Transverse colon (tissue), 4 donors: ENCODE data around the gene AXIN1. TPM values are rescaled to one million over a fixed set of nuclear protein-coding genes. Genes with fewer than 3 reads are reported as not detected.

Experiments
- DNase-seq: peaks from one replicate; pipeline ENCODE4 v3.0.0-alpha.2; 2019
- H3K27ac ChIP-seq, 4 donors: fragments of 200-600 bp; sonication (generic); 2 replicates each; pipeline ENCODE4 v1.5.1; 2016 to 2018; ENCODE audit warnings: inconsistent platforms in 4 of 4
- H3K27me3 ChIP-seq: fragments of 200-600 bp; sonication (generic); 2 replicates; pipeline ENCODE4 v1.5.1; 2017; ENCODE audit warnings: inconsistent platforms
- H3K36me3 ChIP-seq, 4 donors: fragments of 200-600 bp; sonication (generic); 2 replicates each; pipeline ENCODE4 v1.5.1; 2017 to 2019; ENCODE audit warnings: inconsistent platforms in 4 of 4
- H3K4me1 ChIP-seq, 4 donors: fragments of 200-600 bp; sonication (generic); 2 replicates each; pipeline ENCODE4 v1.5.1; 2017 to 2020; ENCODE audit warnings: inconsistent platforms in 4 of 4
- H3K4me3 ChIP-seq, 4 donors: fragments of 200-600 bp; sonication (generic); 1 replicate in 1 of 4; 2 replicates in 3 of 4; pipeline versions ENCODE4 v1.5.1 to v1.6.1; 2017 to 2019; ENCODE audit warnings: inconsistent platforms in 4 of 4
- H3K9me3 ChIP-seq, 2 donors: fragments of 200-600 bp; sonication (generic); 2 replicates each; pipeline ENCODE4 v1.5.1; 2017 to 2019; ENCODE audit warnings: inconsistent platforms in 2 of 2
- EP300 ChIP-seq: sonication (generic); formaldehyde crosslinking; IDR thresholded peaks from one replicate; pipeline ENCODE4 v1.6.1; 2017; ENCODE audit warnings: antibody characterized with exemption, low read depth
- POLR2A ChIP-seq: fragments of 450-650 bp; IDR thresholded peaks from one replicate; pipeline ENCODE4 v1.6.1; 2016; ENCODE audit warnings: antibody characterized with exemption, mild to moderate bottlenecking, moderate library complexity
- POLR2AphosphoS5 ChIP-seq, 3 donors: sonication (generic); formaldehyde crosslinking; IDR thresholded peaks; one replicate each; pipeline ENCODE4 v1.6.1; 2016; ENCODE audit warnings: antibody characterized with exemption in 3 of 3
- WGBS, 2 donors: methylation state at CpG; one replicate each; pipeline ENCODE4 v1.1.5; 2018; ENCODE audit warnings: low coverage in 1 of 2; 5-methylcytosine and 5-hydroxymethylcytosine counted together
- in situ Hi-C, 4 donors: fragments of 200-750 bp; cut with MboI; loops; one replicate each; pipeline versions ENCODE4 v1.15.0 to v1.15.1; 2017; ENCODE audit warnings: low sequenced_read_pairs in 3 of 4, low pct_ligation_motif_present in 1 of 4, low pct_unique_long_range_greater_than_20kb in 1 of 4
- intact Hi-C: fragments of 100-400 bp; cut with DNase I; formaldehyde crosslinking; loops from one replicate; pipeline ENCODE4 v1.15.1; 2023; ENCODE audit warnings: low total_unique reads
- total RNA-seq, 4 donors: library from RNA; depleted of rRNA; stranded (reverse); fragments of >200 nt; gene quantifications; one replicate each; pipeline ENCODE4 v1.1.0, GENCODE V29; 2016
- TF ChIP-seq, protein P1 (sequence below), 5 experiments: fragments of 200-600 bp in 3 of 5; fragments of 450-650 bp in 2 of 5; sonication (generic) in 3 of 5; IDR thresholded peaks; 1 replicate in 2 of 5; 2 replicates in 3 of 5; pipeline ENCODE4 v1.5.1; 2016 to 2017; ENCODE audit warnings: antibody characterized with exemption in 5 of 5, inconsistent platforms in 3 of 5, mild to moderate bottlenecking in 2 of 5, moderate library complexity in 1 of 5

The AXIN1 gene
- total RNA-seq, 4 donors from 2014 or later = 41.4 to 73.7 (median 58.7) TPM

DNA sequence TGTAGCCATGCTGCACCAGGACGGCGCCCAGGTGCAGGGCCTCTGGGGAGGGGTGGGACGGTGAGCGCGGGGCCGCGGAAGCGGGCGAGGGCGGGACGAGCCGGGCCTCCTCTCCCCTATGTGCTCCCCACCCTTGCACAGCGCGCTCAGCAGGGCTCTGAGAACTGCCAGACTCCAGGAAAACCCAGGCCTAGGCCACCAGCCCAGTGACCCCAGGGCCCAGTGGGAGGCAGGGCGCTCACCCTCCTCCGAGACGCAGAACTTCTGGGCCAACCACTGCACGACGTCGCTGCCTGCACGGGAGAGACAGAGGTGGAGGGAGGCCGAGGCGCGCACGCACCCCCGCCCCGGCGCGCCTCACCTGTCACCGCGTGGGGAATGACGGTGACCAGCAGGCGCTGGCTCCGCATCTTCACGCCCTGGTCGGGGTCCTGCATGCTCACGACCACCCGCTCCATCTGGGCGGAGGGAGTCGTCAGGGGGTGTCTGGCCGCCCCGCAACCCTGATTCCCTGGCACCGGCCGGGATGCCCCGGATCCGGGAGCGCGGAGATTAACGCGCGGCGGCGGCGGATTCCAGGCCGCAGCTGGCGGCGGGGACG is 77.4 kb downstream of the AXIN1 start:
- Histone ChIP-seq H3K27me3 (peaks cover 33% of the 10 kb centered on the region), H3K9me3 (no peaks in the 10 kb centered on the region), H3K36me3 (no peaks in the 10 kb centered on the region), H3K4me1 (peaks cover 5 to 25% (median 19%) of the 10 kb centered on the region in 4 donors), H3K27ac (peak overlapping the region in 1 of 4 donors; percentile 14), H3K4me3 (peak overlapping the region; percentile 17 to 61 (median 39))
- TF ChIP-seq POLR2AphosphoS5 (IDR thresholded peaks at IDR 0.05) (no peak), POLR2A (no peak), EP300 (no peak)
- TF ChIP-seq, protein P1, sequence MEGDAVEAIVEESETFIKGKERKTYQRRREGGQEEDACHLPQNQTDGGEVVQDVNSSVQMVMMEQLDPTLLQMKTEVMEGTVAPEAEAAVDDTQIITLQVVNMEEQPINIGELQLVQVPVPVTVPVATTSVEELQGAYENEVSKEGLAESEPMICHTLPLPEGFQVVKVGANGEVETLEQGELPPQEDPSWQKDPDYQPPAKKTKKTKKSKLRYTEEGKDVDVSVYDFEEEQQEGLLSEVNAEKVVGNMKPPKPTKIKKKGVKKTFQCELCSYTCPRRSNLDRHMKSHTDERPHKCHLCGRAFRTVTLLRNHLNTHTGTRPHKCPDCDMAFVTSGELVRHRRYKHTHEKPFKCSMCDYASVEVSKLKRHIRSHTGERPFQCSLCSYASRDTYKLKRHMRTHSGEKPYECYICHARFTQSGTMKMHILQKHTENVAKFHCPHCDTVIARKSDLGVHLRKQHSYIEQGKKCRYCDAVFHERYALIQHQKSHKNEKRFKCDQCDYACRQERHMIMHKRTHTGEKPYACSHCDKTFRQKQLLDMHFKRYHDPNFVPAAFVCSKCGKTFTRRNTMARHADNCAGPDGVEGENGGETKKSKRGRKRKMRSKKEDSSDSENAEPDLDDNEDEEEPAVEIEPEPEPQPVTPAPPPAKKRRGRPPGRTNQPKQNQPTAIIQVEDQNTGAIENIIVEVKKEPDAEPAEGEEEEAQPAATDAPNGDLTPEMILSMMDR (IDR thresholded peaks at IDR 0.05) = no peak
- WGBS, 2 donors = 0 to 4% methylated on average over 5 to 41 of the region's 58 CpGs
- in situ Hi-C loops = no loop called here
- intact Hi-C loops = no loop called here
- no peak for DNase-seq

DNA sequence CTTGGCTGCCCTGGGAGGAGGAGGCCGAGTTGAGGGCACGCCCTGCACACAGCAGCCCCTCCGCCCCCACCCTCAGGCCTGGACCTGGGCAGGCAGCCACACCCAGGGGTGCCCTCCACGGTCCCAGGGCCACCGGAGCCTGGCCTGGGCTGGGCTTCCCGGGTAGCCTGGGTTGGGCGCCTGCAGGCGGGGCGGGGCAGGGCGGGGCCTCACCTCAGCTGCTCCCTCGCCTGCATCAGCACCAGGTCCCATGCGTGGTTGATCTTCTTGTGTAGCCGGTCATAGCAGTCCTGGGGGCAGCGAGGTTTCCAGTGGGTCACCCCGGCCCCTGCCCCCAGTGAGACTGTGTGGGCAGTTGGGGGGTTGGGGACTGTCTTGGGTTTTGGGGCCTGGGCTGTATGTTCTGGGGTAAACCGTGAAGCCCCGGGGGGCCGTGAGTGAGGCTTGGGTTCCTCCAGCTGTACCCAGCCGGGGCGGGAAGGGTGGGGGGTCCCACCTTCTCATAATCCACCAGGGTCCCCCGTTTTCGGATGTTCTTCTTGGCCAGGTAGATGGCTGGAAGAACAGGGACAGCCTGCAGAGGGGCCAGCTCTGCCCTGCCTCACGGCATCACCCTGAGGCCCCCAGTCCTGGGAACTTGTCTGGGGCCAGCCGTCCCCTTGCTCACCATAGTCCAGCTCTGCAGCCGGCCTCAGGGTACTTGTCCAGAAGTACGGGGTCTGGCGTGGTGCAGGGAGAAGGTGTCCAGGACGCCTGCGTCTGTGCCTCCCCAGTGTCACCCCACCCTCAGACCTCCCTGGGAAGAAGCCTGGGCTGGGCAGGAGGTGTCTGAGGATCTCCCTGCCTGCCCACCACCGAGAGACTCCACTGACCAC is 78.7 kb downstream of the AXIN1 start:
- intact Hi-C loops = no loop called here
- no peaks in the 10 kb centered on the region for H3K9me3 ChIP-seq
- H3K4me1 ChIP-seq = peaks cover 5 to 20% (median 16%) of the 10 kb centered on the region in 4 donors
- no peak overlapping the region for H3K27ac ChIP-seq
- in situ Hi-C loops = no loop called here
- 50 to 54% methylated on average over 2 to 22 of the region's 30 CpGs for WGBS, 2 donors
- DNase-seq = peak; percentile 69
- peaks cover 19% of the 10 kb centered on the region for H3K27me3 ChIP-seq
- H3K36me3 ChIP-seq = no peaks in the 10 kb centered on the region
- no peak for TF ChIP-seq POLR2AphosphoS5 (IDR thresholded peaks at IDR 0.05)
- no peak for TF ChIP-seq EP300
- TF ChIP-seq, protein P1 (IDR thresholded peaks at IDR 0.05) = no peak
- TF ChIP-seq POLR2A = no peak
- no peak overlapping the region for H3K4me3 ChIP-seq

DNA sequence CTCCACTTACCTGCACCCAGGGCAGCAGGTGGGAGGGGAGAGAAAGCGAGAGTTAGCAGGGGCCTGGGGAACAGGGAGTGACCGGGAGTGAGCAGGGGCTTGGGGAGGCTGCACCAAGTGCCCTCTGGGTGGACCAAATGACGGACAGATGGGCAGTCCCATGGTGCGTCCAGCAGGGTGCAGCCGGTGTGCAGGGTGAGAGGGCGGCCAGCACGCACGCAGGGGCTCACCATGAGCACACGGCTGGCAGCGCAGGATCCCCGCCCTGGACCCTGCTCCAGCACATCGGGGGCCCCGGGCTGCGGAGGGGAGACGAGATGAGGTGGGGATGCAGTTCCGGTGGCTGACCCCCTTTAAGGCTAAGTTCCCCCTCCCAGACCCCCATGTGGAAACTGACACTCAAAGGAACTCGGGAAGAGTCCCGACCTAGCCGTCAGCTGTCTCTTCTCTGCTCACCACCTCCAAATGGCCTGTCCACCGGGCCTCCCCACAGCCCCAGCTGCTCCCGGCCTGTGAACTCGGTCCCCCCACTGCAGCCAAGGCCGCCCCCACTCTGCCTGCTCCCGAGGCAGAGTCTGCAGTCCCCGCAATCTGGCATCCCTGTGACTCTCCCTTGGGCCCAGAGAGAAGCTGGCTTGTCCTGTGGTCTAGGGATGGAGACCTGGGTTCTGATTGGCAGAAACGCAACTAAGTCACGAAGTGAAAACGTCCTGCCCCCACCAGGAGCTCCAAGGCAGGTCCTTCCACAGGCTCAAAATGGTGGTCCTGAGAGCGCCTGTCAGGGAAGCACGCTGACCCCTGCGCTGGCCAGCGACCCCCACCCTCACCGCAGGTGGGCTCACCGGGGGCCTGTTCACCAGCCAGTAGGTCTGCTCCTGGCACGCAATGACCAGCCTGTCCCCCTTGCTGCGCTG is 79.6 kb downstream of the AXIN1 start:
- H3K9me3 ChIP-seq = no peaks in the 10 kb centered on the region
- no peak overlapping the region for H3K27ac ChIP-seq
- H3K27me3 ChIP-seq = peaks cover 15% of the 10 kb centered on the region
- H3K36me3 ChIP-seq = no peaks in the 10 kb centered on the region
- in situ Hi-C loops (no loop called here), intact Hi-C loops (no loop called here)
- WGBS, 2 donors = 69% methylated on average over 35 of the region's 36 CpGs; no CpG with 5 or more reads in 1 of the 2 donors
- DNase-seq = no peak
- H3K4me3 ChIP-seq = no peak overlapping the region
- peaks cover 5 to 24% (median 20%) of the 10 kb centered on the region in 4 donors for H3K4me1 ChIP-seq
- TF ChIP-seq POLR2A = no peak
- TF ChIP-seq, protein P1 (IDR thresholded peaks at IDR 0.05) = no peak
- TF ChIP-seq EP300 = no peak
- TF ChIP-seq POLR2AphosphoS5 (IDR thresholded peaks at IDR 0.05) = no peak
